Smooth muscle cell (in vitro differentiated cells): ENCODE data around the gene PDIA5. TPM values are rescaled to one million over a fixed set of nuclear protein-coding genes. Genes with fewer than 3 reads are reported as not detected.

Source experiments
- DNase-seq: peaks from one replicate; lab custom pipeline; 2025; ENCODE audit not compliant: unreplicated experiment; lab: John Stamatoyannopoulos, UW
- H2AFZ ChIP-seq: fragments of 200-600 bp; sonication (generic); 2 replicates; pipeline ENCODE4 v1.6.0; 2016; ENCODE audit warnings: antibody characterized with exemption, low read depth, mild to moderate bottlenecking
- H3F3A ChIP-seq: fragments of 200-600 bp; sonication (generic); 2 replicates; pipeline ENCODE4 v1.6.0; 2017; ENCODE audit warnings: antibody characterized with exemption, low read depth
- H3K27ac ChIP-seq: fragments of 200-600 bp; sonication (generic); 2 replicates; pipeline ENCODE4 v1.5.1; 2016; ENCODE audit warnings: low read depth, mild to moderate bottlenecking
- H3K27me3 ChIP-seq: fragments of 200-600 bp; sonication (generic); 2 replicates; pipeline ENCODE4 v1.6.1; 2016; ENCODE audit warnings: low read depth, mild to moderate bottlenecking
- H3K36me3 ChIP-seq: fragments of 200-600 bp; sonication (generic); 2 replicates; pipeline ENCODE4 v1.5.1; 2016; ENCODE audit warnings: low read depth
- H3K4me1 ChIP-seq: fragments of 200-600 bp; sonication (generic); 2 replicates; pipeline ENCODE4 v1.5.1; 2016; ENCODE audit warnings: low read depth
- H3K4me2 ChIP-seq: fragments of 200-600 bp; sonication (generic); 2 replicates; pipeline ENCODE4 v1.6.0; 2016; ENCODE audit warnings: mild to moderate bottlenecking
- H3K4me3 ChIP-seq: fragments of 200-600 bp; sonication (generic); 2 replicates; pipeline ENCODE4 v1.5.1; 2016; ENCODE audit warnings: mild to moderate bottlenecking
- H3K79me2 ChIP-seq: fragments of 200-600 bp; sonication (generic); 2 replicates; pipeline ENCODE4 v1.6.0; 2016; ENCODE audit warnings: low read depth, mild to moderate bottlenecking
- H3K9ac ChIP-seq: fragments of 200-600 bp; sonication (generic); 2 replicates; pipeline ENCODE4 v1.6.0; 2016; ENCODE audit warnings: low read depth
- H3K9me3 ChIP-seq: fragments of 200-600 bp; sonication (generic); replicated peaks from 2 replicates; pipeline ENCODE4 v1.5.1; 2016; ENCODE audit warnings: low read depth
- H4K20me1 ChIP-seq: fragments of 200-600 bp; sonication (generic); 2 replicates; pipeline ENCODE4 v1.6.0; 2016; ENCODE audit warnings: low read depth
- CTCF ChIP-seq: fragments of 200-600 bp; sonication (generic); IDR thresholded peaks from 2 replicates; pipeline ENCODE4 v1.5.1; 2017; ENCODE audit warnings: borderline replicate concordance, mild to moderate bottlenecking, antibody characterized with exemption; ENCODE audit not compliant: insufficient read depth, poor library complexity, severe bottlenecking
- whole genome bisulfite sequencing: methylation state at CpG from one replicate; pipeline ENCODE4 v1.1.7; 2016; ENCODE audit warnings: low lambda C conversion rate; 5-methylcytosine and 5-hydroxymethylcytosine counted together
- polyA plus RNA-seq: library from polyadenylated mRNA; unstranded; fragments of >200 nt; fragmentation: Nextera tagmentation; extraction: Ambion mirVana; gene quantifications from 2 replicates; pipeline ENCODE4 v1.2.1, GENCODE V29; 2016
- total RNA-seq: library from RNA; depleted of rRNA; stranded (reverse); fragments of >200 nt; gene quantifications from 2 replicates; pipeline ENCODE4 v1.2.3, GENCODE V29; 2014

Gene PDIA5
- total and polyA plus RNA-seq, 2 experiments from 2014 or later = 65.4 to 102 TPM

GRCh38 chr3:123060054-123060453, 6.8 kb upstream of the PDIA5 start:
- no peaks in the 10 kb centered on the region for H3K36me3 ChIP-seq
- H3K4me1 ChIP-seq = no peaks in the 10 kb centered on the region
- no peaks in the 10 kb centered on the region for H3F3A ChIP-seq
- no peak overlapping the region for H3K27ac ChIP-seq
- no peak overlapping the region for H3K4me2 ChIP-seq
- no peaks in the 10 kb centered on the region for H3K27me3 ChIP-seq
- TF ChIP-seq CTCF = no peak
- no peaks in the 10 kb centered on the region for H3K79me2 ChIP-seq
- no peak overlapping the region for H2AFZ ChIP-seq
- H3K9me3 ChIP-seq = no peaks in the 10 kb centered on the region
- no peak for DNase-seq
- H3K9ac ChIP-seq = no peak overlapping the region
- no peak overlapping the region for H3K4me3 ChIP-seq
- H4K20me1 ChIP-seq = no peaks in the 10 kb centered on the region

- Histone ChIP-seq H3F3A (no peaks in the 10 kb centered on the region), H3K4me3 (no peak overlapping the region), H3K9ac (no peak overlapping the region), H3K27me3 (no peaks in the 10 kb centered on the region), H3K79me2 (no peaks in the 10 kb centered on the region), H4K20me1 (no peaks in the 10 kb centered on the region), H3K9me3 (no peaks in the 10 kb centered on the region), H3K27ac (no peak overlapping the region), H3K4me2 (no peak overlapping the region), H3K36me3 (no peaks in the 10 kb centered on the region), H2AFZ (no peak overlapping the region), H3K4me1 (no peaks in the 10 kb centered on the region)
- no peak for DNase-seq
- TF ChIP-seq CTCF = no peak
- 89% methylated on average over 7 of the region's 7 CpGs for whole genome bisulfite sequencing
Observed at GRCh38 chr3:123061856-123062255, 5.0 kb upstream of the PDIA5 start.

- H4K20me1 ChIP-seq = peaks cover 4% of the 10 kb centered on the region
- no peak for DNase-seq
- no peaks in the 10 kb centered on the region for H3K36me3 ChIP-seq
- H3K4me1 ChIP-seq = peaks cover 4% of the 10 kb centered on the region
- H3K4me3 ChIP-seq = no peak overlapping the region
- H3K27ac ChIP-seq = no peak overlapping the region
- H3K9ac ChIP-seq = no peak overlapping the region
- no peaks in the 10 kb centered on the region for H3K9me3 ChIP-seq
- no peaks in the 10 kb centered on the region for H3K27me3 ChIP-seq
- peaks cover 12% of the 10 kb centered on the region for H3K79me2 ChIP-seq
- no peak for TF ChIP-seq CTCF
- no peak overlapping the region for H3K4me2 ChIP-seq
- H2AFZ ChIP-seq = no peak overlapping the region
- H3F3A ChIP-seq = no peaks in the 10 kb centered on the region
- 93% methylated on average over 6 of the region's 6 CpGs for WGBS
Observed at GRCh38 chr3:123063034-123063433, 3.8 kb upstream of the PDIA5 start.

- Histone ChIP-seq H3K4me3 (no peak overlapping the region), H3K4me1 (peaks cover 12% of the 10 kb centered on the region), H4K20me1 (peaks cover 19% of the 10 kb centered on the region), H3K27ac (no peak overlapping the region), H3K27me3 (no peaks in the 10 kb centered on the region), H2AFZ (no peak overlapping the region), H3K36me3 (no peaks in the 10 kb centered on the region), H3K79me2 (peaks cover 26% of the 10 kb centered on the region), H3K9ac (no peak overlapping the region), H3K9me3 (no peaks in the 10 kb centered on the region), H3K4me2 (no peak overlapping the region), H3F3A (no peaks in the 10 kb centered on the region)
- DNase-seq = no peak
- TF ChIP-seq CTCF = no peak
- WGBS = 95% methylated on average over 4 of the region's 4 CpGs
Observed at GRCh38 chr3:123064506-123064905, 2.3 kb upstream of the PDIA5 start.
